GM15510 (cell line): Measurements from ENCODE around the gene ARHGAP30.

Experiments used
- POLR2A ChIP-seq: IDR thresholded peaks from 3 replicates; pipeline ENCODE4 v1.6.1; 2011; ENCODE audit warnings: borderline replicate concordance; ENCODE audit not compliant: insufficient read length; ENCODE audit errors: extremely low read depth

Gene ARHGAP30

DNA sequence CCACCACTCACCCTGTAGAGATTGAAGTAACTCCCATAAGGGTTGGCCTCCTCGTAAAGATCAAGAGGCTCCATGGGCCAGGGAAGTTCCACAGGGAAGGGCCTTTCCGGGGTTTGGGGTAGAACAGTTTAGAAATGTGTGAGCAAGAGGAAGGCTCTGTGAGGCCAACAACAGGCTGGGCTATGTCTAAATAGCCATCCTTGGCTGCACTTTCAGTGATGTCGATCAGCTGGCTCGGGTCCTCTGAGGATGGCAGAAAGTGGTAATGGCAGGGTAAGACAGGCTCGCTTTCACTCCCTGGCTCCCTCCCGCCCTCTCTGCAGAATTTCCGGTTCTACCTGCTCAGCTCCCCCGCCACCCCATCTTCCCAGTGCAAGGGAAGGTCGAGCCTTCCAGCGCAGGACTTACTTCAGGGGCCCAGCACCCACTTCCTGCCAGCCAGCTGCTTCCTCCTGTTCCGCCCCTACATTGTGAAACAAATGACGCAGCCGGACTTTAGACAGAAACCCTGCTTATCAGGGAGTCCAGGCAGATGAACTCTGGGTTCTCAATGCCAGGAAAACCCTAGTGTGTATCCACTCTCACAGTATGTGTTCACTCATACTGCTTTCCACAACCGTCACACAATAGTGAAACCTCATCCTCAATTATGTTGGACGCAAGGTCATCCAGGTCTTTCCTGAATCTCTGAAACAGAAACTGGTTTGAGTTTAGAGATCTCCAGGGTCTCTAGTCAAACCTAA, 56.0 kb downstream of the ARHGAP30 start:
- peak; percentile 52 for TF ChIP-seq POLR2A

DNA sequence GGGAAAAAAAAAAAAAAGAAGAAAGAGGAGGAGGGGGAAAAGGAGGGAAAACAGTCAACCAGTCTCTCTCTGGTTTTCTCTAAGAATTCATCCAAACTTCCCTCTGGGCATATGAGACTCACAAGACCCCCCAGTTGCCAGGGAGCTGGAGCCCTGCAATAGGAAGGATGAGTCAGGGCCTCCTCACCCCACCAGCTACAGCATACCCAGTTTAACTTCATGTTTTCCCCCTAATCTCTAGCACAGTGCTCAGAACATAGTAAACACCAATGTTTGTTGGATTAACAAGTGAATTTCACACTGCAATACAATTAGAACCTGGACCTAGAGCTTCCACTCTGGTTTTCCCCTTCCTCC, 56.6 kb downstream of the ARHGAP30 start:
- TF ChIP-seq POLR2A = no peak

DNA sequence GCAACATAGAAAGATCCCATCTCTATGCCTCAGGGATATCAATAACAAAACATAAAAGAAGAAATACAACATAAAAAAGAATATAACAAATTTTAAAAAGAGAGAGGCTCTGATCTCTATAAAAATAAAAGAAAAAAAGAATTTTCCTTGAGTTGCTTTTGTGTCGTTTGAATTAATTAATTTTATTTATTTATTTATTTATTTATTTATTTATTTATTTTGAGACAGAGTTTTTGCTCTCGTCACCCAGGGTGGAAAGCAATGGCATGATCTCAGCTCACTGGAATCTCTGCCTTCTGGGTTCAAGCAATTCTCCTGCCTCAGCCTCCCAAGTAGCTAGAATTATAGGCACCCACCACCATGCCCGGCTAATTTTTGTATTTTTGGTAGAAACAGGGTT, 57.3 kb downstream of the ARHGAP30 start:
- no peak for TF ChIP-seq POLR2A

DNA sequence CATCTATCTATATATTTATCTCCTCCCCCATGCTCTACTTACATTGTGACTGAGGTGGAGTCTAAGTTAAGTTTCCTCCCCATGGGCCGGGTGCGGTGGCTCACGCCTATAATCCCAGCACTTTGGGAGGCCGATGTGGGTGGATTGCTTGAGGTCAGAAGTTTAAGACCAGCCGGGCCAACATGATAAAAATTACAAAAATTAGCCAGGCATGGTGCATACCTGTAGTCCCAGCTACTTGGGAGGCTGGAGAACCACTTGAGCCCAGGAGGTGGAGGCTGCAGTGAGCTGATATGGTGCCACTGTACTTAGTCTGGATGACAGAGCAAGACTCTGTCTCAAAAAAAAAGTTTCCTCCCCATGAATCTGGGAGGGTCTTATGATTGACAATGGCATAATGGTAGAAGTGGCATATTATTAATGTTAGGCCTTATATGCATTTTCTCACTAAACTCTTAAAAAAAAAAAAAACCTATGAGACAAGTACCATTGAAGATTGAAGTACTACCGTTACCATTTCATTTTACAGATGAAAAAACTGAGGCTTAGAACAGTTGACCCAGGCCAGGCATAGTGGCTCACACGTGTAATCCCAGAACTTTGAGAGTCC, 60.0 kb downstream of the ARHGAP30 start:
- TF ChIP-seq POLR2A = no peak

DNA sequence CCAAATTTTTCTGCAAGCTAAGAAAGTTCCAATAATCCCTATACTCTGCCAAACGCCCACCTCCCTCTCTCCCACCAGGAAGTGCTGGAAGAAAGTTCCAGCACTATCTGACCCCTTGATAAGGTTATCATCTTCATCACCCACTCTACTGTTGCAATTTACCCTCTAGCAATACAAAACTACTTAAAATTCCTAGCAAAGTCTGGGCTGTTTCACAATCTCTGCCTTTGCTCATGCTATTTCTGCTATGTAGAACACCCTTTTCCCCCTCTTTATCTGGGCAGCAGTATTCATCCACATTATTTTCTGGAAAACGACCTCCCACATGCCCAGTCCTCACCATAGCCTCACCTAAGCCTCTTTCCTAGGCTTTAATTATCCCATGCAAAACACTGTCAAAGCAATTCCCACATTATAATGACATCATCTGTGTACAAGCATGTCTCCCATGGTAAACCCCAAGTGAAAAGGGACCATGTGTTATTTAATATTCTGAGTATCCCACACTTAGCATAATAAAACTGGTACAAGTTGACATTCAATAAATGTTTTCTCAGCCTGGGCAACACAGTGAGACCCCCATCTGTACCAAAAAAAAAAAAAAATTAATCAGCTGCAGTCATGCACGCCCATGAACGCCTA, 60.7 kb downstream of the ARHGAP30 start:
- no peak for TF ChIP-seq POLR2A

DNA sequence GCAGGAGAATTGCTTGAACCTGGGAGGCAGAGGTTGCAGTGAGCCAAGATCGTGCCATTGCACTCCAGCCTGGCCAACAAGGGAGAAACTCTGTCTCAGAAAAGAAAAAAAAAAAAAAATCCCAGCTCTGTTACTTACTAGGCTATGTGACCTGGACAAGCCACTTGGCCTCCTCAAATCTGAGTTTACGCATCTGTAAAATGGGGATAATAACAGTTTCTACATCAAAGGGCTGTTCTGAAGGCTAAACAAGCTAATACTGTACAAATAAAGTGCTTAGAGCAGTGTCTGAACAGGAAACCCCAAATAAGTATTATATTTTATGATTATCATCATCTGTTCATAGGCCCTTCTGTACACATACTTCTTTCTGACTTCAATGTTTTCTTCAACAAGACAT, 62.3 kb downstream of the ARHGAP30 start:
- TF ChIP-seq POLR2A = no peak

DNA sequence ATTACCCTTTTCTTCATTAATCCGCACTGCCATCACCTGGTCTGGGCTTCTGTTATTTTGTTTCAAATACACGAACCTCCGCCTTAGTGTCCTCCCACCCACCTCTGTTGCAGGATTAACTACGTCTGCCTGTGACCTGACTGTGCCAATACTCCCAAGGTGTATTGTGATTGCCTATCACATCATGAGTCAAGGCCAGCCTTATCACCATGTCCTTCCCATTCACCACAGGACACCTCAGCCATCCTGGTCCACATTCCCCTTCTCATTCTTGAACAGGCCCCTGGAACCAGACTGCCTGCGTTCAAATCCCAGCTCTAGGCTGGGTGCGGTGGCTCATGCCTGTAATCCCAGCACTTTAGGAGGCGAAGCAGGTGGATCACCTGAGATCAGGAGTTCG, 63.1 kb downstream of the ARHGAP30 start:
- no peak for TF ChIP-seq POLR2A

DNA sequence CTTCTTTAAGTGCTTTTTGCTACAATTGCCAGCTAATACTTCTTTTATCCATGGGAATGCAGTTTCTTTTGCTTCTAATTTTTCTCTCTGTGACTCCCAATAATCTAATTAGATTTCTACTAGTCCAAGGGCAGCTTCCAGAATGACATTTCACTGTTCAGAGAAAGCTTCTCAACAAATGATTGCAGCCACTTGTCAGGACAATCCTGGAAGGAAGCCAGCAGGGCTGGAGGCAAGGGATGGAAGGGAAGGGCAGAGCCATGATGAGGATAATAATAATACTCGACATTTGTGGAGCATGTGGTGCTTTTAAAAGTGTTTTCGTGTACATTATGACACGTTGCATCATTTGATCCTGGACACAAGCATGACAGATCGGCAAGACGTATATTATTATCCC, 68.2 kb downstream of the ARHGAP30 start:
- TF ChIP-seq POLR2A = no peak

DNA sequence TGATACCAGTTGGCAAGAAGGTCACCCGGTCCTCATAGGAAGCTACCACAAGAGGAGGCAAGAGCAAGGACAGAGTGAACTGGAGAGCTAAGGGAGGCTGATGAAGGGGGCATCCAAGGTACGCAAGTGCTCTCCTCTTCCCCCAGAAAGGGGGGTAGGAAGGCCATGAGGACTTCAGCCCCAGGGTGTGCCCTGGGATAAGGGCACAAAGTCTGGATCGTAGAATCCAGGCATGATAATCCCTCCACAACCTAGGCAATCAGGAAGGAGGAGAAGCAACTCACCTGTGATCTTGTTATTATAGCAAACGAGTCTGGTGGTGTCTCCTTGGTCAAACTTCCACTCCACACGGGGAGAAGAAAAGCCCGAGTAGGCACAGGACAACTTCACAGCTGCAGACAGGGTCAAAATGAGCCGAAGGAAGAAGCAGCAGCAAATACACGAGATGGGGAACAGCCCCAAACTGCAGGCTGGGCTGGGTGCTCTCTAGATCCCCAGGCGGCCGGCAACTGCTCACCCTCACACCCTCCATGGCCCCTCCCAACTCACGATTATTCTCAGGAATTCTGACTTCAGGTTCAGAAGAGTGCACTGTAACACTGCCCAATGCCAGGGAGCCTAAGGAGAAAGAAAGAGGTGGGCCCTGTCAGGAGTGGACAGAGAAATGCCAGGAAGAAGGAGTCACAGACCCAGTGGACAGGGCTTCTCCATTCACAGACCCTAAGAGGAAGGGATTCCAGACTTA, 68.8 kb downstream of the ARHGAP30 start:
- TF ChIP-seq POLR2A = no peak

DNA sequence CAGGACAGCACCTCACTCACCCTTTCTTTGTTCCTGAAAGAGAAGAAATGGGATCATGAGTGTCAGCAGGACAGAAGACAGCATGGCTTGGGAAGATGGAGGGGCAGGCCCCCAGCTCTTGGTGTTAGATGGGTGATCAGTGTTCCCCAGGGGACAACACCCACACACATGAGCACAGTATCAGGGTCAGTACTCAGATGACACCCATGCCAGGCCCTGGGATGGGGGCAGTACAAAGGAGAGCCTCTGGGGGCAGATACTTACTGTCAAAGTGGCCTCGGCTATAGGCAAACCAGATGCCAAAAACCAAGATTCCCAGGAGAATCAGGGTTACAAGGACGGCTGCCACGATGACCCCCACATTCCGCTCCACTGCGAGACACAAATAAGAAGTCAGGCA, 70.3 kb downstream of the ARHGAP30 start:
- no peak for TF ChIP-seq POLR2A

DNA sequence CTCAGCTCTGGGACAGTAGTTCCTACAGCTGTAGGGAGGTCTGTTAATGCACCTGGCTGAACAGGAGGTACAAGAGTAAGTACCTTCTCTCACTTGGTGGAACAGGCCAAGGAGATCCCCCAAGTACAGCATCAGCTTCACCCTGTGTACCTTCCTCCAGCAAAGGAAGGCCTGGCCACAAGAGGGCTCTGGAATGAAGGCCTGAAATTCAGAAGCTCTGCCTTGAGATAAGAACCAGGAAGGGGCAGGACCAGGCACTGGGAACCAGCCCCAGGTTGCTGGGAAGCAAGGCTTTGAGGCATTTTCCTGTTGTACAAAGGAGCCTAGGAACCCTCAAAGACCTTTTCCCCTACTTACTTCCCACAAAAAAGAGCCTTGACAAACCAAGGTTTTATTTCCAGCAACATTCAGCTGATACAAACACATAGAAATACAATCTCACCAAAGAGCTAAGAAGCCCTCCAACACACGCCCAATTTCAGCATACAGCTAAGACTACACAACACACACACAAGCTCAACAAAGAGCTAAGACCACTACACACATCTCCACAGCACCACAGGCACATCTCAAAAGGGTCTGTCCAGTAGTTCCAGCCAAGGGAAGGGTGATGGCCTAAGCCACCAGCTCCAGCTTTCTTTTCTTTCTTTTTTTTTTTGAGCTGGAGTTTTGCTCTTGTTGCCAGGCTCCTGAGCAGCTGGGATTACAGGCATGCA, 72.2 kb downstream of the ARHGAP30 start:
- no peak for TF ChIP-seq POLR2A
